ENCODE data around the gene RRP36. TPM values are rescaled to one million over a fixed set of nuclear protein-coding genes. Genes with fewer than 3 reads are reported as not detected.

Gene RRP36
- total RNA-seq, 1 experiment from 2014 or later = 115 TPM

- no peak for DNase-seq (ENCODE audit: low spot score)
- BruUV-seq (replicated peaks) = no TSS peak
- intact Hi-C loops (cut with micrococcal nuclease; ENCODE audit: unreplicated experiment) = no loop called here
- H3K36me3 ChIP-seq (ENCODE audit: insufficient read depth, low read length, poor library complexity, severe bottlenecking) = peaks cover under 1% of the 10 kb centered on the region
- H3K27ac ChIP-seq (ENCODE audit: low read depth, low read length, poor library complexity, severe bottlenecking) = no peak overlapping the region
- peak overlapping the region; percentile 88 for H3K4me3 ChIP-seq (ENCODE audit: low read depth, low read length, poor library complexity, severe bottlenecking)
- H3K27me3 ChIP-seq (replicated peaks; ENCODE audit: insufficient read depth, low read depth, low read length, poor library complexity) = no peaks in the 10 kb centered on the region
- TF ChIP-seq EZH2 (IDR thresholded peaks at IDR 0.05; ENCODE audit: borderline replicate concordance, low read depth, low read length, poor library complexity, severe bottlenecking) = no peak
- no peak for TF ChIP-seq CTCF (conservative IDR thresholded peaks at IDR 0.05; ENCODE audit: low read depth, low read length)
- peaks cover 13% of the 10 kb centered on the region for H3K4me1 ChIP-seq (ENCODE audit: insufficient read depth, low read length, poor library complexity, severe bottlenecking)
- CTCF ChIA-PET = no interaction called here
- H3K9me3 ChIP-seq (ENCODE audit: low read depth, low read length, poor library complexity, severe bottlenecking) = no peaks in the 10 kb centered on the region
- POLR2A ChIA-PET (ENCODE audit: low non-redundant PET) = interaction anchor here (0.7 kb wide), 1 partner anchor 64 kb away, joined by 3 read pairs; no protein-coding TSS in a partner anchor
Observed at GRCh38 chr6:43060755-43061633, 39.6 kb downstream of the RRP36 start.

GRCh38 chr6:43061861-43062260, 40.4 kb downstream of the RRP36 start:
- Histone ChIP-seq H3K4me3 (ENCODE audit: low read depth, low read length, poor library complexity, severe bottlenecking) (no peak overlapping the region), H3K27me3 (replicated peaks; ENCODE audit: insufficient read depth, low read depth, low read length, poor library complexity) (no peaks in the 10 kb centered on the region), H3K4me1 (ENCODE audit: insufficient read depth, low read length, poor library complexity, severe bottlenecking) (peaks cover 13% of the 10 kb centered on the region), H3K27ac (ENCODE audit: low read depth, low read length, poor library complexity, severe bottlenecking) (no peak overlapping the region), H3K36me3 (ENCODE audit: insufficient read depth, low read length, poor library complexity, severe bottlenecking) (no peaks in the 10 kb centered on the region), H3K9me3 (ENCODE audit: low read depth, low read length, poor library complexity, severe bottlenecking) (no peaks in the 10 kb centered on the region)
- TF ChIP-seq CTCF (conservative IDR thresholded peaks at IDR 0.05; ENCODE audit: low read depth, low read length) = no peak
- TF ChIP-seq EZH2 (IDR thresholded peaks at IDR 0.05; ENCODE audit: borderline replicate concordance, low read depth, low read length, poor library complexity, severe bottlenecking) = no peak
- BruUV-seq (replicated peaks) = no TSS peak
- intact Hi-C loops (cut with micrococcal nuclease; ENCODE audit: unreplicated experiment) = no loop called here
- CTCF ChIA-PET = no interaction called here
- DNase-seq (ENCODE audit: low spot score) = no peak
- POLR2A ChIA-PET (ENCODE audit: low non-redundant PET) = no interaction called here

GRCh38 chr6:43062818-43063217, 41.4 kb downstream of the RRP36 start:
- Histone ChIP-seq H3K4me3 (ENCODE audit: low read depth, low read length, poor library complexity, severe bottlenecking) (no peak overlapping the region), H3K9me3 (ENCODE audit: low read depth, low read length, poor library complexity, severe bottlenecking) (no peaks in the 10 kb centered on the region), H3K27ac (ENCODE audit: low read depth, low read length, poor library complexity, severe bottlenecking) (no peak overlapping the region), H3K4me1 (ENCODE audit: insufficient read depth, low read length, poor library complexity, severe bottlenecking) (peaks cover 13% of the 10 kb centered on the region), H3K36me3 (ENCODE audit: insufficient read depth, low read length, poor library complexity, severe bottlenecking) (no peaks in the 10 kb centered on the region), H3K27me3 (replicated peaks; ENCODE audit: insufficient read depth, low read depth, low read length, poor library complexity) (no peaks in the 10 kb centered on the region)
- no peak for DNase-seq (ENCODE audit: low spot score)
- no TSS peak for BruUV-seq (replicated peaks)
- CTCF ChIA-PET = no interaction called here
- TF ChIP-seq CTCF (conservative IDR thresholded peaks at IDR 0.05; ENCODE audit: low read depth, low read length) = no peak
- no peak for TF ChIP-seq EZH2 (IDR thresholded peaks at IDR 0.05; ENCODE audit: borderline replicate concordance, low read depth, low read length, poor library complexity, severe bottlenecking)
- POLR2A ChIA-PET (ENCODE audit: low non-redundant PET) = no interaction called here
- intact Hi-C loops (cut with micrococcal nuclease; ENCODE audit: unreplicated experiment) = no loop called here
